OCI-LY7 (cell line): Measurements from ENCODE around the gene YTHDF1.

Experiments used
- EZH2phosphoT487 ChIP-seq: fragments of 200-600 bp; sonication (generic); IDR thresholded peaks from 2 replicates; pipeline ENCODE4 v1.6.1; 2018; ENCODE audit warnings: low read depth, borderline replicate concordance, mild to moderate bottlenecking, mixed run types, antibody characterized with exemption, low read length, moderate library complexity, mixed read lengths
- TF ChIP-seq, protein P1 (sequence below): fragments of 200-600 bp; sonication (generic); conservative IDR thresholded peaks from 2 replicates; pipeline ENCODE4 v1.5.1; 2014; ENCODE audit warnings: mild to moderate bottlenecking, antibody characterized with exemption, low read length, moderate library complexity, mixed read lengths

GRCh38 chr20:63242736-63243135 is 26.8 kb upstream of the YTHDF1 start:
- TF ChIP-seq EZH2phosphoT487 = no peak
- TF ChIP-seq, protein P1, sequence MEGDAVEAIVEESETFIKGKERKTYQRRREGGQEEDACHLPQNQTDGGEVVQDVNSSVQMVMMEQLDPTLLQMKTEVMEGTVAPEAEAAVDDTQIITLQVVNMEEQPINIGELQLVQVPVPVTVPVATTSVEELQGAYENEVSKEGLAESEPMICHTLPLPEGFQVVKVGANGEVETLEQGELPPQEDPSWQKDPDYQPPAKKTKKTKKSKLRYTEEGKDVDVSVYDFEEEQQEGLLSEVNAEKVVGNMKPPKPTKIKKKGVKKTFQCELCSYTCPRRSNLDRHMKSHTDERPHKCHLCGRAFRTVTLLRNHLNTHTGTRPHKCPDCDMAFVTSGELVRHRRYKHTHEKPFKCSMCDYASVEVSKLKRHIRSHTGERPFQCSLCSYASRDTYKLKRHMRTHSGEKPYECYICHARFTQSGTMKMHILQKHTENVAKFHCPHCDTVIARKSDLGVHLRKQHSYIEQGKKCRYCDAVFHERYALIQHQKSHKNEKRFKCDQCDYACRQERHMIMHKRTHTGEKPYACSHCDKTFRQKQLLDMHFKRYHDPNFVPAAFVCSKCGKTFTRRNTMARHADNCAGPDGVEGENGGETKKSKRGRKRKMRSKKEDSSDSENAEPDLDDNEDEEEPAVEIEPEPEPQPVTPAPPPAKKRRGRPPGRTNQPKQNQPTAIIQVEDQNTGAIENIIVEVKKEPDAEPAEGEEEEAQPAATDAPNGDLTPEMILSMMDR = no peak
